Liver (tissue), 2 donors: ENCODE data around the gene PTGIR.

Experiments
- CTCF ChIP-seq: fragments of 150-350 bp; IDR thresholded peaks from 2 replicates; pipeline ENCODE4 v1.5.1; 2017; ENCODE audit warnings: improper control_type of control experiment, low read depth, low read length; ENCODE audit not compliant: missing input control
- FOXA1 ChIP-seq: IDR thresholded peaks from 2 replicates; pipeline ENCODE4 v1.6.1; 2016; ENCODE audit warnings: antibody characterized with exemption
- REST ChIP-seq: IDR thresholded peaks from 2 replicates; pipeline ENCODE4 v1.6.1; 2016; ENCODE audit warnings: antibody characterized with exemption, mild to moderate bottlenecking
- TF ChIP-seq, protein P1 (sequence below): IDR thresholded peaks from 2 replicates; pipeline ENCODE4 v1.6.1; 2016; ENCODE audit warnings: antibody characterized with exemption
- donor health status: healthy.

DNA sequence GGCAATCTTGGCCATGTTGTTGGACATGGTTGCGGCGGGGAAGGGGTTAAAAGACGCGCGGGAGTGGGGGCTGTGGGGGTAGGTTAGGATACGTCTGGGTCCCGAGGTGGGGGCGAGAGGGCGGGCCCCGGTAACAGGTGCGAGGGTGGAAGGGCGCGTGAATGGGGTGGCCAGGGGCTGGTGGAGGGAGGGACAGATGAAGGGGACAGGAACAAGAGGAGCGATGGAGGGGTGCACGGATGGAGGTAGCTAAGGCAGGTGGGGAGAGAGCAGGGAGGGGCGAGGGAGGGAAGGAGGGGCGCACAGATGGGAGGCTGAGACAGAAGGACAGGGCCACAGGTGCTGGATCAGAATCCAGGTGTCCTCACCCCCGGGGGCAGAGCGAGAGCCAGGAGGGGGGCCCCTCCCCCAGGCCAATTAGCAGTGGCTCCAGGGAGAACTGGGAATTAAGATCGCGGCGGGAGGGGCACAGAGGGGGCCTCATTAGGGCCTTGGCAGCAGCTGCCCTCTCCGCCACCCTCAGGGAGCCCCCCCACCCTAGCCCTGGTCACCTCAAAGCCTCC is 9.8 kb upstream of the PTGIR start:
- TF ChIP-seq, protein P1, sequence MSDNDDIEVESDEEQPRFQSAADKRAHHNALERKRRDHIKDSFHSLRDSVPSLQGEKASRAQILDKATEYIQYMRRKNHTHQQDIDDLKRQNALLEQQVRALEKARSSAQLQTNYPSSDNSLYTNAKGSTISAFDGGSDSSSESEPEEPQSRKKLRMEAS = no peak
- TF ChIP-seq REST (no peak), CTCF (no peak), FOXA1 (no peak)
